COLO829 (cell line): ENCODE results near the gene AHNAK2.
"Not testable (repeated sequence)": the region's sequence is repeated elsewhere in the genome, so short reads cannot be mapped to it uniquely, and the experiment has no call there.

ENCODE experiments used
- DNase-seq: peaks from one replicate; pipeline ENCODE4 v3.0.0; 2012; ENCODE audit warnings: low spot score

AHNAK2 gene

GRCh38 chr14:104977681-104978653, at the start of gene AHNAK2:
Gene AHNAK2, minus strand, starts transcription at chr14:104978374. Its CDS starts 137 bp downstream, at chr14:104978237.
- DNase-seq = peak; percentile 52

- DNase-seq = not testable (repeated sequence)
Observed at GRCh38 chr14:105027718-105028117, 49.5 kb upstream of the AHNAK2 start.

- DNase-seq = no peak
Observed at GRCh38 chr14:105026802-105027563, 48.8 kb upstream of the AHNAK2 start.

- no peak for DNase-seq
Observed at GRCh38 chr14:105026033-105026785, 48.0 kb upstream of the AHNAK2 start.

- DNase-seq = no peak
Observed at GRCh38 chr14:105025429-105025828, 47.3 kb upstream of the AHNAK2 start.

- no peak for DNase-seq
Observed at GRCh38 chr14:105023791-105024480, 45.8 kb upstream of the AHNAK2 start.

GRCh38 chr14:105023144-105023543, 45.0 kb upstream of the AHNAK2 start:
- no peak for DNase-seq

GRCh38 chr14:105022276-105022670, 44.1 kb upstream of the AHNAK2 start:
- no peak for DNase-seq

GRCh38 chr14:105021656-105022275, 43.6 kb upstream of the AHNAK2 start:
- peak; percentile 30 for DNase-seq

GRCh38 chr14:105020815-105021655, 42.9 kb upstream of the AHNAK2 start, which contains the start of gene CDCA4:
Gene CDCA4, minus strand, starts transcription at chr14:105021083. Its CDS starts 9,154 bp downstream, at chr14:105011929.
- peak; percentile 94 for DNase-seq

GRCh38 chr14:105019861-105020814, 42.0 kb upstream of the AHNAK2 start:
- DNase-seq = no peak

GRCh38 chr14:105018414-105018813, 40.2 kb upstream of the AHNAK2 start:
- no peak for DNase-seq

- no peak for DNase-seq
Observed at GRCh38 chr14:105015905-105016304, 37.7 kb upstream of the AHNAK2 start.

GRCh38 chr14:105015242-105015641, 37.1 kb upstream of the AHNAK2 start:
- no peak for DNase-seq

- no peak for DNase-seq
Observed at GRCh38 chr14:105014631-105015030, 36.5 kb upstream of the AHNAK2 start.

GRCh38 chr14:105014032-105014431, 35.9 kb upstream of the AHNAK2 start:
- DNase-seq = no peak

- no peak for DNase-seq
Observed at GRCh38 chr14:105013150-105013785, 35.1 kb upstream of the AHNAK2 start.
